Measurements from ENCODE around the gene HAP1.

DNA sequence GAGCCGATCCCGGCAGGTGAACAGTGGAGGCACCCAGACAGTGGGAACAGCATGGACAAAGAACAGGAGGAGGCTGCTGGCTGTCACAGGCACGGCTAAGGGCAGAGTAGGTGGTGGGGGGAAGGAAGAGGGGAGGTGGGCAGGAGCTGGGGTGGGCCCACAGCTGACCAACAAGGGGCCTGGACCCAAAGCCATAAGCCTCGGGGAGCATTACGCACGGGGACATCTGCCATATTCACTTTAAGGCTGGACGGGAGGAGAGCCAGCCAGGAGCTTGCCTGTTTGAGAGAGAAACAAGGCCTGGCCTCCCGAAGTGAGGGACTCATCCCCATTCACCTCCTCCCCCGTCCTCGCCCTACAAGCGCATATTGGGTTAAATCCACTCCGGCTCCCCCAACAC, 19.6 kb upstream of the HAP1 start:
- TF ChIP-seq, protein P1, sequence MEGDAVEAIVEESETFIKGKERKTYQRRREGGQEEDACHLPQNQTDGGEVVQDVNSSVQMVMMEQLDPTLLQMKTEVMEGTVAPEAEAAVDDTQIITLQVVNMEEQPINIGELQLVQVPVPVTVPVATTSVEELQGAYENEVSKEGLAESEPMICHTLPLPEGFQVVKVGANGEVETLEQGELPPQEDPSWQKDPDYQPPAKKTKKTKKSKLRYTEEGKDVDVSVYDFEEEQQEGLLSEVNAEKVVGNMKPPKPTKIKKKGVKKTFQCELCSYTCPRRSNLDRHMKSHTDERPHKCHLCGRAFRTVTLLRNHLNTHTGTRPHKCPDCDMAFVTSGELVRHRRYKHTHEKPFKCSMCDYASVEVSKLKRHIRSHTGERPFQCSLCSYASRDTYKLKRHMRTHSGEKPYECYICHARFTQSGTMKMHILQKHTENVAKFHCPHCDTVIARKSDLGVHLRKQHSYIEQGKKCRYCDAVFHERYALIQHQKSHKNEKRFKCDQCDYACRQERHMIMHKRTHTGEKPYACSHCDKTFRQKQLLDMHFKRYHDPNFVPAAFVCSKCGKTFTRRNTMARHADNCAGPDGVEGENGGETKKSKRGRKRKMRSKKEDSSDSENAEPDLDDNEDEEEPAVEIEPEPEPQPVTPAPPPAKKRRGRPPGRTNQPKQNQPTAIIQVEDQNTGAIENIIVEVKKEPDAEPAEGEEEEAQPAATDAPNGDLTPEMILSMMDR (IDR thresholded peaks at IDR 0.05) = no peak
- TF ChIP-seq POLR2A (IDR thresholded peaks at IDR 0.05) = no peak
